GM21786 (cell line): Measurements from ENCODE around the gene FBF1.
"Not testable (repeated sequence)": the region's sequence is repeated elsewhere in the genome, so short reads cannot be mapped to it uniquely, and the experiment has no call there.

ENCODE experiments used
- ATAC-seq: cut with Tn5 transposase; IDR thresholded peaks from one replicate; pipeline ENCODE4 v1.9.1; 2021; ENCODE audit not compliant: unreplicated experiment

The FBF1 gene, protein sequence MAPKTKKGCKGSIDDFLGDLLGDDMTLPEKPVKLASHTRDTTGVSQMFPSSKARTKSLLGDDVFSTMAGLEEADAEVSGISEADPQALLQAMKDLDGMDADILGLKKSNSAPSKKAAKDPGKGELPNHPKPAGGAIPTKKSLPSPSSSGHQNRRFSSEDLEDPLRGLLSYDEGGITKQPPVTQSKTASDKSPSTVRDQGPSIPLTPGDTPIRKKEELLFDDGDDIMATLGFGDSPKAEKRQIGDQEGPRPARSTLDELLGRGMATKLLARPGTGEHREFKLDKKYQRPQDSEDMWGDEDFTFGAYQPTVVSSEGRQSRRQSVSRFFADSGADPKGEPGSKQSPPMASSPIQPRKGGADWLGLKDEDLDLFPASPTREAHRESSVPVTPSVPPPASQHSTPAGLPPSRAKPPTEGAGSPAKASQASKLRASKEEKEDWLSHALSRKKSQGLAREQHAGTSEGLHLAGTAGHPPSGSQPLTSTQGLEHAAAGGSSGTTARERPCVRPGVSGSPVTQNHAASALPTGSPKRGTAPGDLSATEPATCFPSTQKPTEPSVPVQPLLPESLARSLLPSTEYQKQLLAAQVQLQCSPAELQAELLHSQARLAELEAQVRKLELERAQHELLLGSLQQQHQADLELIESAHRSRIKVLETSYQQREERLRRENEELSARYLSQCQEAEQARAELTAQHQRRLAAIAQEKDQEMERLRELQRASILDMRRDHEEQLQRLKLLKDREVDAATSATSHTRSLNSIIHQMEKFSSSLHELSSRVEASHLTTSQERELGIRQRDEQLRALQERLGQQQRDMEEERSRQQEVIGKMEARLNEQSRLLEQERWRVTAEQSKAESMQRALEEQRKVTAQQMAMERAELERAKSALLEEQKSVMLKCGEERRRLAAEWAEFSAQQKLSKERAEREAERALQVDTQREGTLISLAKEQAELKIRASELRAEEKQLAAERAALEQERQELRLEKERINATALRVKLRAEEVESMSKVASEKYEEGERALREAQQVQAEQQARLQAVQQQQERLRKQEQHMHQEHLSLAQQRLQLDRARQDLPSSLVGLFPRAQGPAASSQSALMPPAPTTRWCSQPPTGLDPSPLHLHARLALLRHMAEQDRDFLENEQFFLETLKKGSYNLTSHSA

DNA sequence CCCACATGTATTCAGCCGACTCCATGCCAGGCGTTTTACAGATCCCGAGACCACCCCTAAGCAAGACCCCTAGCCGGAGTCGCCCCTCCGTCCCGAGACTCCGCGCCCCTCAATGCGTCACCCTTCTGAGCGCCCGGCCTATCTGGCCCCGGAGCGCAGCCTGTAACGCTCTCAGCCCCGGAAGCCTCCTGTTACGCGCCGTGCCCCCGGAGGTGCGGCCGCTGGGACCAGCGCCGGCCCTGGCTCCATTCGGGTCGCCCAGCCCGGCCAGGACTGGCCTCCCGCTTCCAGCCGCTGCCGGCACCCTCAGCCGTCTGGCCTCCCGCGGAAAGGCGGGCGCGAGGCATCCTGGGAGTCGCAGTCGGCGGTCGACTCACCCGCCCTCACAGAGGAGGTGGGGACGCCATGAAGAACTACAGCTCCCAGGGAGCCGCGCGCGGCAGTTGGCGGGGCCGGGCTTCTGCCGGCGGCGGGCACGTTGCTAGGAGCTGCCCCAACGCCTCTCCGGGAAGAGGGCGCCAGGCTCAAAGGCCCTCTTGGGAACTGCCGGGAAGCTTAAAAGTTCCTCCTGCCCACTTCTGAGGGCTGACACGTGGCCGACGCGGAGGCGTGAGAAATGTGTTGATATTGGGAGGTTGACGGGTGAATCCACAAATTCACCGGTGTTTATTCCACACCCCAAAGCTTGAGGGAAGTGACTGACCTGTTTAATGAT is at the start of gene FBF1:
Gene FBF1 (minus strand): TSS at position 316 of the 715 bp plus-strand sequence. CDS start 2,893 bp downstream, outside the sequence.
- ATAC-seq = peak; percentile 93

DNA sequence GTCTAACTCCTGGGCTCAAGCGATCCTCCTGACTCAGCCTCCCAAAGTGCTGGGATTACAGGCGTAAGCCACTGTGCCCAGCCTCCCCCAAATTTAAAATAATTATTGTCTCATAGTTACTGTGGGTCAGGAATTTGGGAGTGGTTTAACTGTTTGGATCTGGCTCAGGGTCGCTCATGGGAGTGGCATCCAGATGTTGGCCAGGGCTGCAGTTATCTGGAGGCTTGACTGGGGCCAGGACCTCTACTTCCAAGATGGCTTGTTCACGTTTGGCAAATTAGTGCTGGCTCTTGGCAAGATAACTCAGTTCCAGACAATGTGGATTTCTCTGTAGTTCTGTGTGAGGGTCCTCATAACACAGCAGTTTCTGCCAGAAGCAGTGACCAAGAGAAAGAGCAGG is 46.2 kb upstream of the FBF1 start:
- ATAC-seq = no peak

DNA sequence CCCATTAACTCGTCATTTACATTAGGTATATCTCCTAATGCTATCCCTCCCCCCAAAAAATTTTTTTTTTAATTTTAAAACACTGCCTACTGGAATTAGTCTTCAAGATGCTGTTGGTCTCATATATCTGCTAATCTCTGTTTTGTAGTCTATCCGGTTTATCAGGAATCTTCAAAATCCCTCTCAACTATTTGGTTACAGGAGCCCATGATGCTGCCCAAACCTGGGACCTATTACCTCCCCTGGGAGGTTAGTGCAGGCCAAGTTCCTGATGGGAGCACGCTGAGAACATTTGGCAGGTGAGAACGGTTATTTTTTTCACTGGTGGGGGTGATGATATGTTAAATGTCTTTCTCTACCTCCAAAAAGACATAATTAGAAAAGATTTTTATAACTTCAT is 45.1 kb upstream of the FBF1 start:
- no peak for ATAC-seq

DNA sequence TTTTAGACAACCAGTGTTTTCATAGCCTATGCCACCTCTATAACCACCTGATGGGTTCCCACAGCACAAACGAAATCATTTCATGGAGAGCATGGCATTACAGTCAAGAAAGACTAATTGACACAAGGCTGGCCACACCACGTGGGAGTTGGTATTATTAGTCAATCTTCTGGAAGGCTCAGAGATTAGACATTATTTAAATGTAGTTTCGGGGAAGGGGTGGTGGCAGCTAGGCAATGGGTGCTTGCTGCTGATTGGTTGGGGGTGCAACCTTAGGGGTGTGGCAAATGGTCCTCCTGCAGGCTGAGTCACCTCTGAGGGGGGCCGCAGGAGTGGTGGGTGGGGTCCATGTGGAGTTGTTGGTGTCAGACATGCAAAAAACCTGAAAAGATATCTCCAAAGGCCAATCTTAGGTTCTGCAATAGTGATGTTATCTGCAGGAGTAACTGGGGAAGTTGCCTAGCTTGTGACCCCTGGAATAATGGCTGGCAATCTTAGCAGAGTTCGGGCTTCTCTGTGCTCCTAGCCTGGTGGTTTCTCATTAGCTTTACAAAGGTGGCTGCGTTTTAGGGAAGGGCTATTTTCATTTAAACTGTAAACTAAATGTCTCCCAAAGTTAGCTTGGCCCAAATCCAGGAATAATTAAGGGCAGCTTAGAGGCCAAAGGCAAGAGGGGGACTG is 42.8 kb upstream of the FBF1 start:
- ATAC-seq = no peak

DNA sequence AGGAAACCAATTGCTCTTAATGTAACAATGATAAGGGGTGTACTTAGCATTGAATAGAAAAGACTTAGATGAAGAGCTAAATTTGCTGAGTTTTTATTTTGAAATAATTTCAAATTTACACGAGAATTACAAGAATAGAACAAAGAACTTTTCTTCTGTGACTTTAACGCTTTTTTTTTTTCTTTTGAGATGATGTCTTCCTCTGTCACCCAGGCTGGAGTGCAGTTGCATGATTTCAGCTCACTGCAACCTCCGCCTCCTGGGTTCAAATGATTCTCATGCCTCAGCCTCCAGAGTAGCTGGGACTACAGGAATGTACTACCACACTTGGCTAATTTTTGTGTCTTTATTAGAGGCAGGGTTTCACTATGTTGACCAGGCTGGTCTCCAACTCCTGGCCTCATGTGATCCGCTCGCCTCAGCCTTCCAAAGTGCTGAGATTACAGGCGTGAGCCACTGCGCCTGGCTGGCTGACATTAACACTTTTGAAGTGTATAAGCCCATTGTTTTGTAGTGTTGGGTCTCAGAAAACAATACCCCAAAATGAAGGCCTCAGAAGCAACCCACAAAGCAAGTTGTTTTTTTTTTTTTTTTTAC is 40.3 kb upstream of the FBF1 start:
- no peak for ATAC-seq

DNA sequence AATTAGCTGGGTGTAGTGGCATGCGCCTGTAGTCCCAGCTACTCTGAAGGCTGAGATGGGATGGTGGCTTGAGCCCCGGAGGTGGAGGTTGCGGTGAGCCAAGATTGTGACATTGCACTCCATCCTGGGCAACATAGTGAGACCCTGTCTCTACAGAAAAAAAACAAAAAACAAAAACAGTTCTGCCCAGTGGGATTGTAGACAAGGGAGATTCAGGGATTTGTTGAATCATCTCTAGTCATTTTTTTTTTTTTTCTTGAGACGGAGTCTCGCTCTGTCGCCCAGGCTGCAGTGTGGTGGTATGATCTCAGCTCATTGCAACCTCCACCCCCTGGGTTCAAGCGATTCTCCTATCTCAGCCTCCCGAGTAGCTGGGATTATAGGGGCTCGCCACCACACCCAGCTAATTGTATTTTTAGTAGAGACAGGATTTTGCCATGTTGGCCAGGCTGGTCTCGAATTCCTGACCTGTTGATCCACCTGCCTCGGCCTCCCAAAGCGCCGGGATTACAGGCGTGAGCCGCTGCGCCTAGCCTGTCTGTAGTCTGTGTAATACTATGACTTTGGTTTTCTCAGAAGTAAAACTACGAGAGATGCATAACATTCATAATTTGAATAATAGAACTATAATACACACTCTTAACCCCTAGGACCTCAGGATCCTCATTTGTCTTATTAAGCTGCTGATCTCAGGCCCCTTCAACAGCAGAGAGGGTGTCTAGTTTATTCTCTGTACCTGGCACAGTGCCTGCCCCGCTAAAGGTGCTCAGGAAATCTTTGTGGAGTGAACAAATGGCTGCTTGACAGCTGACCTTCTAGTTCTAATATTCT is 39.6 kb upstream of the FBF1 start:
- ATAC-seq = no peak

DNA sequence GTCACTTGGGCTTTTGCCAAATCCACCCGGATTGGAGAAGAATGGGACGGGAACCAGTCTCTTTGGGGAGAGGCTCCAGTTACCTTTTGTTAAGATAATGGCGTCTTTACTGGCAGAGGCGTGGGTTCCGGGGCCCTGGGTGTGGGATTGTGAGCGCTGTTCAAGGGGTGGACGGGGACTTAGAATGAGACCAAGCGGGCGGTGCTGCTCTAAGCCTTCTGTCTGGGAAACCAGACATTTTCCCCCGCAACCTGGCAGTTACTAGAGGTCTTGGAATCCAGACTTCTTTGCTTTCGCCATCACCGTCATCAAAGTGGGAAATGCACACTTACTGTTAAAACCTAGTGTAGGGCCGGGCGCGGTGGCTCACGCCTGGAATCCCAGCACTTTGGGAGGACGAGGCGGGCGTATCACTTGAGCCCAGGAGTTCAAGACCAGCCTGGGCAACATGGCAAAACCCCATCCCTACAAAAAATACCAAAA is 38.9 kb upstream of the FBF1 start:
- ATAC-seq = no peak

DNA sequence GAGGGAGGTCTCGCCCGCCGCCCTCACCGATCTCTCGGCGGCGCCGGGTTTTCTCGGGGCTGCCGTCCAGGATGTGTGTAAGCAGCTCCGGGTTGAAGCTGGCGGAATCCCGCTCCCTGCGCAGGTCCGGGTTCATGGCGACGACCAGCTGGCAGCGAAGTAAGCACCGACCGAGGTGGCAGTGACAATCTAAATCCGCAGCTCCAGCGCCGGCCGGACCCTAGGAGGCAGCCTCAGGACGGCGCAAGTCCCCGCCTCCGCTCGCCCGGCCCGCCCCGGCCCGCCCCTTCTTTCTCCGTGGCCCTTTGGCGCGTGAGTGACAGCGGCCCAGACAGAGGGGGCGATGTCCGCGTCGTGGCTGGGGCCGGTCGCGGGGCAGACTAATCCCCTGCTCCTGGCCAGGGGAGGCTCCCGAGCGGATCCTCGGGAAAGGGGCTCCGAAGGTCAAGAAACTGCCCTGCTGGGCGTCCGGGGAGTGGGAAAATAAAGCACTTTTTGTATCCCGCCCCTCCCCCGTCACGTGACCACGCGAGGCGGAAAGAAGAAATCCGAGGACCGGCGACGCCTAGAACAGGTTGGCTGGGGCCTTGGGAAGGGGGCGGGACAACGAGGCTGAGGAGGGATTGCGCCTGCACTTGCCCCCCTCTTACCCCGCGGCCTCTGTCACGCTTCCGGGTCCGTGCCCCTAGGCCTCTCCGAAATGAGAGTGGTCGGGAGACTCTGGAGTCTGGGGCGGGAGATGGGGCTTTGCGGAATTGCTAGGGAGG is 38.3 kb upstream of the FBF1 start, which contains the start of the genes ACOX1 and TEN1:
Gene ACOX1 (minus strand): TSS at position 229 of the 767 bp plus-strand sequence. CDS start 93 bp downstream, at position 136.
Gene TEN1 (plus strand): TSS at position 303 of the 767 bp plus-strand sequence. CDS start 6,953 bp downstream, outside the sequence.
- peak; percentile 90 for ATAC-seq

DNA sequence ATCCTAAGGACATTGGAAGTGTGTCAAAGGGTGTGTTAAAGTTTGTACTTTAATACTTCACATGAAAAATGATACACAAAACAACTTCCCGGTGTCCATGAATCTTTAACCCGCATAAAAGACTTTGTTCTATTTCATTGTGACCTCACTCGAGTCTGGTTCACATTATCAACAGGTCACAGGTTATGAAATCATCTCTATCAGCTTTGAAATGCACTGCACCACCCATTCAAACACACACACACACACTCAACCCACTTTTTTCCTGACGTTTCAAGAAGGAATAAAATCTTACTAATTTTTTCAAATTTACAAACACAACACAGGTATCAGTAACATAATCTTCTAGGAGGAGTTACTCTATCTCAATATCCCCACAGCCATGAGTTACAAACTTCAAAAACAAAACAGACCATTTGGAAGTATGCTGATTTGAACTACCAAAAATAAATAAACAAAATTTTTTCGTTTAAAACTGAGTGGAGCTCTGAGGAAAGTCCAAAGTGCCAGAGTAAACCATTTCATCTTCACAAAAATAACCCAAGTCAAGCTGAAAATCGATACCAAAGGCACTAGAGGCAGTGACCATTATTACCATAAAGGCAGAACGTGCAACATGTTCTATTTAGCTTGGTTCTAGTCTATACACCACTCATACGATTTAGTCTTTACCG is 35.5 kb upstream of the FBF1 start:
- no peak for ATAC-seq

DNA sequence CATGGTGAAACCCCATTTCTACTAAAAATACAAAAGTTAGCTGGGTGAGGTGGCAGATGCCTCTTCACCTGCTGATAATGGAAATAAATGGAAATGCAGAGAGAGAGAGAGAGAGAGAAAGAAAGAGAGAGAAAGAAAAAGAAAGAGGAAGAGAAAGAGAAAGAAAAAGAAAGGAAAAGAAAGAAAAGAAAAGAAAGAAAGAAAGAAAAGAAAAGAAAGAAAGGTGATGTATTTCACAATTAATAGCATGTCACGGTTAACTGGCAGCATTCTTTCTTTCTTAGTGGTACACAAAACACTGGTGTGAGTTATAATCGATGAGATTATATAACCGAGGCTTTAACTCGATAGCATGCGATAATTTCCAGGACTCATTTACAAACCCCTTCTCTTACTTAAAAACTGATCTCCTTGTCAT is 34.9 kb upstream of the FBF1 start:
- no peak for ATAC-seq

DNA sequence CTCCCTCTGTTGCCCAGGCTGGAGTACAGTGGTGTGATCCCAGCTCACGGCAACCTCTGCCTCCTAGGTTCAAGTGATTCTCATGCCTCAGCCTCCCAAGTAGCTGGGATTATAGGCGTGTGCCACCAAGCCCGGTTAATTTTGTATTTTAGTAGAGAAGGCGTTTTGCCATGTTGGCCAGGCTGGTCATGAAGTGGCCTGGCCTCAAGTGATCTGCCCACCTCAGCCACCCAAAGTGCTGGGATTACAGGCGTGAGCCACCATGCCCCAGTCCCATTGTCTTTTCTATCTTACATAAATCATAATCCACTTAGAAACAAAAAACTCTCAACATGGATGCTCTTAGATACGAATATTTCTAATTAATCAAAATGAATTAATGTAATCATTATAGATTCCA is 34.3 kb upstream of the FBF1 start:
- not testable (repeated sequence) for ATAC-seq

DNA sequence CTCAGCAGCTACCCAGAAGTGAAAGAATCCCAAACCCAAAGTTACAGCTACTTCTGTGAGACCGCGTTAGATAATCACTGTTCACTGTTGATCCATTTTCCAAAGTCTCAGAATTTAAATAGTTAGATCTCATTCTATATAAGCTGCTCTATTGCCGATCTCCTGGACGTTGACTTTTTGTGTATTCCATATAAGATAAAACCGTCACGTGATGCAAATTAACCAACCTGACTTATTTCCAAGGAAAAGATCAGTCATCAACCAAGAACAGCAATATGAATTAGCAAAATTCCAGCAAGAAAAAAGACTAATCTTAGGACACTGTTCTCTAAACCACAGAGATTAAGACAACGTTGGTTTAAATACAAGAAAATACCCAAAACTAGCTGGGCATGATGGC is 29.8 kb upstream of the FBF1 start:
- no peak for ATAC-seq

DNA sequence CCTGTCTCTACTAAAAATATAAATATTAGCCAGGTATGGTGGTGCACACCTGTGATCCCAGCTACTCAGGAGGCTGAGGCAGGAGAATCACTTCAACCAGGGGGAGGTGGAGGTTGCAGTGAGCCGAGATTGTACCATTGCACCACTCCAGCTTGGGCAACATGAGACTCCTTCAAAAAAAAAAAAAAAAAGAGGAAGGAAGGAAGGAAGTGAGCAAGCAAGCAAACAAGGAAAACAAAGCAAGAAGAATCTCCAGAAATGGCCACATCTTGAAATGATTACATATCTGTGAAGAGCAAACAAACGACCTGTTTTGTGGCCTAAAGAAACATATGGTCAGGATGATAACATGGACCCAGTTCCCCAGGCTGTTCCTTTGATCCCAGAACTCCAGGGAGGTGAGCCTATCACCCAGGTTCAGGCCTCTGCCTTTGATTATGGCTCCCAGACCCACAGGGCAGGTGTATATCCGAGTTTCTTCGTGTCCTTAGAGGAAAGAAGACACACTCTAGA is 29.2 kb upstream of the FBF1 start:
- no peak for ATAC-seq

DNA sequence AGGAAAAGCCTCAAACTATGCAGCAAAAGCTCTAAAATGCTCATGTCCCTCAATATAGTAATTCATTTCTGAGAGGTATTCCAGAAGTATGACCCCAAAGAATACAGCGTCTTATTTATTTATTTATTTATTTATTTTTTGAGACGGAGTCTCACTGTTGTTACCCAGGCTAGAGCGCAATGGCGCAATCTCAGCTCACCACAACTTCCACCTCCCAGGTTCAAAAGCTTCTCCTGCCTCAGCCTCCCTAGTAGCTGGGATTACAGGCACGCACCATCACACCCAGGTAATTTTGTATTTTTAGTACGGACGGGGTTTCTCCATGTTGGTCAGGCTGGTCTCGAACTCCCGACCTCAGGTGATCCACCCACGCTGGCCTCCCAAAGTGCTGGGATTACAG is 28.2 kb upstream of the FBF1 start:
- ATAC-seq = not testable (repeated sequence)

DNA sequence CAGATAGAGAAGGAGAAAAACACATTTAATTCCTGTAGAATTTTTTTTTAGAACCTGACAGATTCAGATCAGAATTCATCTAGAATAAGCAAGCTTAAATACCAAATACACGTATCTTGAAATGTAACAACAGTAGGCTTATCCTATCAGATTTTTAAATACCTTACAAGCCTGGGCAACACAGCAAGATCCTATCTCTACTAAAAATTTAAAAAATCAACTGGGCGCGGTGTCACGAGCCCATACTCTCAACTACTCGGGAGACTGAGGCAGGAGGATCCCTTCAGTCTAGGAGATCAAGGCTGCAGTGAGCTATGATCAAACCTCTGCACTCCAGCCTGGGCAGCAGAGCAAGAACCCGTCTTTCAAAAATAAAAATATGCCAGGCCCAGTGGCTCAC is 24.6 kb upstream of the FBF1 start:
- no peak for ATAC-seq

DNA sequence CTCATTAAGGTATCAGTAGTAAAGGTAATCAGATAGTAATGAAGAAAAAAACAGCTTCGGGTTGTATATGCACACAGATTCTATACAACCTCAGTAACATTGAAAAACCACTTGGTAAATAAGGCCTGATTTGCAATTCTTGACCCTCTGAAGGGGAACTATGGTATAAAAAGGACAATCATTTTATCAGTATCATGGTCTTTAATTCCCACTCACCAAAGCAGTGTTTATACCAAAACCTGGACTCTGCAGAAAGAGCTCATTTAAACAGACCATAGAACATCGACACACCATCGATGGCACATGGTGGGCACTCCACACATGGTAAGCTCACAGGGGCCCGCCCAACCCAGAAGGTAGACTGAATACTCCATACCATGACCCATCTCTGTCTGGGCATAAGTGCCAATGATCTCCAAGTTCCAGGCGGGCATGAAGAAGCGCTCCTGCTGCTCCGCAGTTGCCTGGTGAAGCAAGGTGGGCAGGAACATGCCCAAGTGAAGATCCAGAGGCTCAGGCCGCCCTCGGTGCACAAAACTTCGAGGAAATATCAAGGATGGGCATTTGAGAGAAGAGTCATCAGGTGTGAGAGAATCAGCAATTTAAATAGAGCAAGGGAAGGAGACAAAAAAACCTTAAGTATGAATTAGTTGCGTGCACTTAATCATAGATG is 19.1 kb upstream of the FBF1 start:
- no peak for ATAC-seq
